K562 (cell line): ENCODE data around the gene ABHD1. TPM values are rescaled to one million over a fixed set of nuclear protein-coding genes. Genes with fewer than 3 reads are reported as not detected.

ENCODE experiments used
- HDAC8 ChIP-seq: fragments of 450-650 bp; IDR thresholded peaks from 2 replicates; pipeline ENCODE4 v1.6.1; 2016; ENCODE audit warnings: mild to moderate bottlenecking, missing genetic modification characterization, moderate library complexity, missing compliant biosample characterization
- HSF4 ChIP-seq: fragments of 250-450 bp; sonication (Bioruptor Pico); IDR thresholded peaks from 2 replicates; pipeline ENCODE4 v2.1.2; 2022; ENCODE audit warnings: mild to moderate bottlenecking, moderate library complexity, borderline replicate concordance
- MCM7 ChIP-seq, 2 experiments: fragments of 450-650 bp; IDR thresholded peaks; 2 replicates each; pipeline ENCODE4 v1.6.1; 2016 to 2018
- NCOR1 ChIP-seq: fragments of 450-650 bp; IDR thresholded peaks from 2 replicates; pipeline ENCODE4 v1.6.1; 2016; ENCODE audit warnings: mild to moderate bottlenecking, moderate library complexity
- NFATC3 ChIP-seq: fragments of 450-650 bp; IDR thresholded peaks from 2 replicates; pipeline ENCODE4 v1.6.1; 2017; ENCODE audit warnings: mild to moderate bottlenecking
- NFYB ChIP-seq: IDR thresholded peaks from 2 replicates; pipeline ENCODE4 v1.6.1; 2011; ENCODE audit warnings: mild to moderate bottlenecking, moderate library complexity; ENCODE audit not compliant: insufficient read length; ENCODE audit errors: extremely low read depth
- PHF8 ChIP-seq: fragments of 200-600 bp; sonication (generic); IDR thresholded peaks from 2 replicates; pipeline ENCODE4 v1.6.1; 2012; ENCODE audit warnings: mixed run types, mild to moderate bottlenecking, inconsistent platforms, low read length, moderate library complexity, borderline replicate concordance
- POLR2H ChIP-seq: IDR thresholded peaks from 2 replicates; pipeline ENCODE4 v1.6.1; 2016; ENCODE audit warnings: missing genetic modification characterization, low read depth, mild to moderate bottlenecking, control low read depth, missing compliant biosample characterization, moderate library complexity
- POU5F1 ChIP-seq: fragments of 150-350 bp; IDR thresholded peaks from 2 replicates; pipeline ENCODE4 v1.6.1; 2014; ENCODE audit warnings: borderline replicate concordance, low read length, low read depth, mild to moderate bottlenecking; ENCODE audit not compliant: partially characterized antibody
- PRMT5 ChIP-seq: sonication (generic); formaldehyde crosslinking; IDR thresholded peaks from 2 replicates; pipeline ENCODE4 v1.5.0; 2020; ENCODE audit warnings: missing genetic modification reagents
- SETDB1 ChIP-seq: IDR thresholded peaks from one replicate; pipeline ENCODE4 v1.6.1; 2012; ENCODE audit warnings: low read length, control low read depth, inconsistent platforms
- SIRT6 ChIP-seq: IDR thresholded peaks from one replicate; pipeline ENCODE4 v1.6.1; 2012; ENCODE audit warnings: low read depth, mild to moderate bottlenecking, control low read depth, inconsistent platforms, low read length, moderate library complexity
- SRSF1 ChIP-seq: fragments of 200-400 bp; formaldehyde crosslinking; IDR thresholded peaks from 2 replicates; pipeline ENCODE4 v1.6.1; 2017; ENCODE audit warnings: mild to moderate bottlenecking, low read depth, low read length, moderate library complexity
- ZBTB8A ChIP-seq: fragments of 450-650 bp; IDR thresholded peaks from 2 replicates; pipeline ENCODE4 v1.6.1; 2018; ENCODE audit warnings: mild to moderate bottlenecking, moderate library complexity; ENCODE audit not compliant: partially characterized antibody
- ZNF124 ChIP-seq: sonication (generic); formaldehyde crosslinking; IDR thresholded peaks from 2 replicates; pipeline ENCODE4 v1.8.1; 2022; ENCODE audit warnings: missing genetic modification reagents
- ZNF146 ChIP-seq: IDR thresholded peaks from one replicate; pipeline ENCODE4 v1.6.1; 2018; ENCODE audit warnings: missing compliant biosample characterization; ENCODE audit not compliant: unreplicated experiment
- polyA plus RNA-seq, 8 experiments: library from polyadenylated mRNA; depleted of rRNA in 4 of 8; stranded (reverse) in 5 of 8; unstranded in 3 of 8; fragments of >200 nt; fragmentation: Nextera tagmentation in 2 of 8; fragmentation: Illumina TruSeq in 1 of 8; extraction: Ambion mirVana in 2 of 8; extraction: Trizol in 1 of 8; gene quantifications; 2 replicates each; pipeline versions ENCODE4 v1.2.1 to v1.2.3, GENCODE V29; 2011 to 2014; ENCODE audit warnings: inconsistent platforms in 1 of 8, missing spikeins in 1 of 8
- total RNA-seq, 7 experiments: library from RNA; depleted of rRNA in 6 of 7; stranded (reverse); fragments of >200 nt in 6 of 7; fragmentation: Illumina TruSeq in 2 of 7; extraction: Trizol in 2 of 7; gene quantifications; 2 replicates each; pipeline versions ENCODE4 v1.2.1 to v1.2.3, GENCODE V29; 2011 to 2021; ENCODE audit warnings: low replicate concordance in 1 of 7
- TF ChIP-seq, protein P1 (sequence below), 2 experiments: fragments of 450-650 bp in 1 of 2; sonication (generic) in 1 of 2; formaldehyde crosslinking in 1 of 2; IDR thresholded peaks; 2 replicates each; pipeline versions ENCODE4 v1.7.1 to v1.9.0; 2016 to 2022; ENCODE audit warnings: inconsistent platforms in 1 of 2, mild to moderate bottlenecking in 1 of 2, missing genetic modification reagents in 1 of 2
- TF ChIP-seq, protein P2 (sequence below): fragments of 450-650 bp; IDR thresholded peaks from 2 replicates; pipeline ENCODE4 v1.6.1; 2018; ENCODE audit warnings: mild to moderate bottlenecking, low read depth; ENCODE audit not compliant: partially characterized antibody

Gene ABHD1
- total and polyA plus RNA-seq, 9 of the 15 experiments (the other 6 are each of a cell fraction or from before 2014, with no cell fraction given), result 0.10 to 0.16 (median 0.11) TPM; not detected in 5

DNA sequence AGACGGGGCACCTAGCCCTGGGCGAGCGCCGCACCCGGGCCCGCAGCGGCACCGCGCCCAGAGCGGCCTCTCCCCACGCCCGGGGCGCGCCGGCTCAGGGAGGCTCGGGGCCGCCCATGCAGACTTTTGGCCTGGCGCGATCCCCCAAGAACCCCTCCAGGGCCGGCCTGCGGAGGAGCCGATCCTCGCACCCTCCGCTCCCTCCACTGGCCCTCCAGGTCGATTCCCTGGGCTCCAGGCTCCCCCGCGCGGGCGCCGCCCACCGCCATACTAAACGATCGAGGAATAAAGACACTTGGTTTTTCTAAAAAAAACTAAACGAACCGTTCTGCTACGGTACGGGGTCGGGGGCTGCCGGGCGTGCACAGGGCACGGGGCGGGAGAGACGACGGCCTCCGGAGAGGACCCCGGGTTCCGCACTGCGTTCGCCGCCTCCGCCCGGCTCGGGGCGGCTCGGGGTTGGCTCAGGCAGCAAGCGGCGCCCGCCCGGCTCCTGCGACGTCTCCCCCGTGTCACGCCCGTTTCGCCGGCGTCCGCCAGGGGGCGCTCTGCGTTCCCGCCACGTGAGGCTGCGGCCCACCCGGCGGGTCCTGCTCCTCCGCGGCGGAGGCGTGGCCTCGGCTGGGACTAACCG, 37.4 kb upstream of the ABHD1 start (continued):
- TF ChIP-seq NFYB (no peak), ZBTB8A (no peak), NCOR1 (no peak), ZNF124 (CRISPR knock-in tag) (no peak), ZNF146 (CRISPR knock-in tag) (no peak), PRMT5 (no peak), HSF4 (CRISPR knock-in tag) (no peak), SRSF1 (no peak), MCM7 (IDR thresholded peaks at IDR 0.05) (no peak), POLR2H (tag) (no peak), HDAC8 (tag) (0 out of 2 replicates have a peak, but pooled peaks have one; percentile 50), POU5F1 (no peak), SETDB1 (no peak), NFATC3 (no peak), SIRT6 (no peak), PHF8 (peak; percentile 68; the same call in 1 of the 2 replicates)
- TF ChIP-seq, protein P1, sequence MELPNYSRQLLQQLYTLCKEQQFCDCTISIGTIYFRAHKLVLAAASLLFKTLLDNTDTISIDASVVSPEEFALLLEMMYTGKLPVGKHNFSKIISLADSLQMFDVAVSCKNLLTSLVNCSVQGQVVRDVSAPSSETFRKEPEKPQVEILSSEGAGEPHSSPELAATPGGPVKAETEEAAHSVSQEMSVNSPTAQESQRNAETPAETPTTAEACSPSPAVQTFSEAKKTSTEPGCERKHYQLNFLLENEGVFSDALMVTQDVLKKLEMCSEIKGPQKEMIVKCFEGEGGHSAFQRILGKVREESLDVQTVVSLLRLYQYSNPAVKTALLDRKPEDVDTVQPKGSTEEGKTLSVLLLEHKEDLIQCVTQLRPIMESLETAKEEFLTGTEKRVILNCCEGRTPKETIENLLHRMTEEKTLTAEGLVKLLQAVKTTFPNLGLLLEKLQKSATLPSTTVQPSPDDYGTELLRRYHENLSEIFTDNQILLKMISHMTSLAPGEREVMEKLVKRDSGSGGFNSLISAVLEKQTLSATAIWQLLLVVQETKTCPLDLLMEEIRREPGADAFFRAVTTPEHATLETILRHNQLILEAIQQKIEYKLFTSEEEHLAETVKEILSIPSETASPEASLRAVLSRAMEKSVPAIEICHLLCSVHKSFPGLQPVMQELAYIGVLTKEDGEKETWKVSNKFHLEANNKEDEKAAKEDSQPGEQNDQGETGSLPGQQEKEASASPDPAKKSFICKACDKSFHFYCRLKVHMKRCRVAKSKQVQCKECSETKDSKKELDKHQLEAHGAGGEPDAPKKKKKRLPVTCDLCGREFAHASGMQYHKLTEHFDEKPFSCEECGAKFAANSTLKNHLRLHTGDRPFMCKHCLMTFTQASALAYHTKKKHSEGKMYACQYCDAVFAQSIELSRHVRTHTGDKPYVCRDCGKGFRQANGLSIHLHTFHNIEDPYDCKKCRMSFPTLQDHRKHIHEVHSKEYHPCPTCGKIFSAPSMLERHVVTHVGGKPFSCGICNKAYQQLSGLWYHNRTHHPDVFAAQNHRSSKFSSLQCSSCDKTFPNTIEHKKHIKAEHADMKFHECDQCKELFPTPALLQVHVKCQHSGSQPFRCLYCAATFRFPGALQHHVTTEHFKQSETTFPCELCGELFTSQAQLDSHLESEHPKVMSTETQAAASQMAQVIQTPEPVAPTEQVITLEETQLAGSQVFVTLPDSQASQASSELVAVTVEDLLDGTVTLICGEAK (IDR thresholded peaks at IDR 0.05), result no peak
- TF ChIP-seq, protein P1 (CRISPR knock-in tag; IDR thresholded peaks at IDR 0.05), result no peak
- TF ChIP-seq, protein P2, sequence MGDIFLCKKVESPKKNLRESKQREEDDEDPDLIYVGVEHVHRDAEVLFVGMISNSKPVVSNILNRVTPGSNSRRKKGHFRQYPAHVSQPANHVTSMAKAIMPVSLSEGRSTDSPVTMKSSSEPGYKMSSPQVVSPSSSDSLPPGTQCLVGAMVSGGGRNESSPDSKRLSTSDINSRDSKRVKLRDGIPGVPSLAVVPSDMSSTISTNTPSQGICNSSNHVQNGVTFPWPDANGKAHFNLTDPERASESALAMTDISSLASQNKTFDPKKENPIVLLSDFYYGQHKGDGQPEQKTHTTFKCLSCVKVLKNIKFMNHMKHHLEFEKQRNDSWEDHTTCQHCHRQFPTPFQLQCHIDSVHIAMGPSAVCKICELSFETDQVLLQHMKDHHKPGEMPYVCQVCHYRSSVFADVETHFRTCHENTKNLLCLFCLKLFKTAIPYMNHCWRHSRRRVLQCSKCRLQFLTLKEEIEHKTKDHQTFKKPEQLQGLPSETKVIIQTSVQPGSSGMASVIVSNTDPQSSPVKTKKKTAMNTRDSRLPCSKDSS, result no peak
